Measurements from ENCODE around the gene CEBPA. TPM values are rescaled to one million over a fixed set of nuclear protein-coding genes. Genes with fewer than 3 reads are reported as not detected.
A peak's percentile ranks its signal among the peaks of the same experiment; 100 is the strongest.
"Not testable (repeated sequence)": the region's sequence is repeated elsewhere in the genome, so short reads cannot be mapped to it uniquely, and the experiment has no call there.

Gene CEBPA
- polyA plus RNA-seq, 1 experiment: 0.06 TPM

- Histone ChIP-seq H3K9me3 (ENCODE audit: control insufficient read depth, insufficient read depth, low read length) (no peaks in the 10 kb centered on the region), H3K4me3 (ENCODE audit: low read depth, low read length) (no peak overlapping the region), H3K27me3 (ENCODE audit: control insufficient read depth, insufficient read depth, low read length) (peaks cover 6% of the 10 kb centered on the region), H3K27ac (ENCODE audit: low read depth, low read length) (no peak overlapping the region)
- no peak for DNase-seq (ENCODE audit: low read depth, low spot score)
- no peak for TF ChIP-seq CTCF (IDR thresholded peaks at IDR 0.05; ENCODE audit: low read depth, low read length)
- ChIA-PET CTCF (interaction anchor here (0.6 kb wide), 1 partner anchor 1290 kb away, joined by 12 read pairs; no protein-coding TSS in a partner anchor), POLR2A (no interaction called here)
Measured at GRCh38 chr19:33317517-33317916, 15.2 kb upstream of the CEBPA start.

- Histone ChIP-seq H3K27me3 (ENCODE audit: control insufficient read depth, insufficient read depth, low read length) (peaks cover 6% of the 10 kb centered on the region), H3K9me3 (ENCODE audit: control insufficient read depth, insufficient read depth, low read length) (no peaks in the 10 kb centered on the region), H3K4me3 (ENCODE audit: low read depth, low read length) (no peak overlapping the region), H3K27ac (ENCODE audit: low read depth, low read length) (no peak overlapping the region)
- CTCF ChIA-PET: no interaction called here
- POLR2A ChIA-PET: no interaction called here
- no peak for TF ChIP-seq CTCF (IDR thresholded peaks at IDR 0.05; ENCODE audit: low read depth, low read length)
- no peak for DNase-seq (ENCODE audit: low read depth, low spot score)
Measured at GRCh38 chr19:33316541-33317264, 14.4 kb upstream of the CEBPA start.

- peaks cover 13% of the 10 kb centered on the region for H3K27me3 ChIP-seq (ENCODE audit: control insufficient read depth, insufficient read depth, low read length)
- H3K4me3 ChIP-seq (ENCODE audit: low read depth, low read length); POLR2A ChIA-PET; H3K27ac ChIP-seq (ENCODE audit: low read depth, low read length); CTCF ChIA-PET; H3K9me3 ChIP-seq (ENCODE audit: control insufficient read depth, insufficient read depth, low read length); DNase-seq (ENCODE audit: low read depth, low spot score): not testable (repeated sequence)
Measured at GRCh38 chr19:33312808-33313207, 10.5 kb upstream of the CEBPA start.

GRCh38 chr19:33312065-33312464 lies 9.7 kb upstream of the CEBPA start:
- Histone ChIP-seq H3K4me3 (ENCODE audit: low read depth, low read length) (no peak overlapping the region), H3K27ac (ENCODE audit: low read depth, low read length) (no peak overlapping the region), H3K9me3 (ENCODE audit: control insufficient read depth, insufficient read depth, low read length) (no peaks in the 10 kb centered on the region), H3K27me3 (ENCODE audit: control insufficient read depth, insufficient read depth, low read length) (peaks cover 17% of the 10 kb centered on the region)
- DNase-seq (ENCODE audit: low read depth, low spot score): no peak
- ChIA-PET CTCF (interaction anchor here (1.1 kb wide), 1 partner anchor 9 kb away, joined by 3 read pairs; no protein-coding TSS in a partner anchor), POLR2A (no interaction called here)
- TF ChIP-seq CTCF (IDR thresholded peaks at IDR 0.05; ENCODE audit: low read depth, low read length): no peak

- peaks cover 20% of the 10 kb centered on the region for H3K27me3 ChIP-seq (ENCODE audit: control insufficient read depth, insufficient read depth, low read length)
- H3K9me3 ChIP-seq (ENCODE audit: control insufficient read depth, insufficient read depth, low read length): no peaks in the 10 kb centered on the region
- CTCF ChIA-PET: interaction anchor here (1.1 kb wide), 1 partner anchor 8 kb away, joined by 3 read pairs; no protein-coding TSS in a partner anchor
- no peak for DNase-seq (ENCODE audit: low read depth, low spot score)
- H3K4me3 ChIP-seq (ENCODE audit: low read depth, low read length): no peak overlapping the region
- no peak for TF ChIP-seq CTCF (IDR thresholded peaks at IDR 0.05; ENCODE audit: low read depth, low read length)
- POLR2A ChIA-PET: no interaction called here
- H3K27ac ChIP-seq (ENCODE audit: low read depth, low read length): peak overlapping the region; percentile 11
Measured at GRCh38 chr19:33311326-33311682, 9.0 kb upstream of the CEBPA start.

All from AG04450 (cell line).